HepG2 (cell line): ENCODE results near the gene MTHFD2L. TPM values are rescaled to one million over a fixed set of nuclear protein-coding genes. Genes with fewer than 3 reads are reported as not detected.

Experiments
- ARNT2 ChIP-seq: sonication (generic); formaldehyde crosslinking; IDR thresholded peaks from 2 replicates; pipeline ENCODE4 v1.8.0; 2022; ENCODE audit warnings: mild to moderate bottlenecking, low read depth, missing genetic modification reagents, moderate library complexity
- BCL3 ChIP-seq: sonication (generic); formaldehyde crosslinking; IDR thresholded peaks from 2 replicates; pipeline ENCODE4 v1.5.1; 2020; ENCODE audit warnings: mild to moderate bottlenecking, missing genetic modification reagents, moderate library complexity
- BCLAF1 ChIP-seq: fragments of 450-650 bp; IDR thresholded peaks from 2 replicates; pipeline ENCODE4 v1.6.1; 2017; ENCODE audit warnings: mild to moderate bottlenecking
- CHD2 ChIP-seq: IDR thresholded peaks from 2 replicates; pipeline ENCODE4 v1.6.1; 2011; ENCODE audit warnings: low read depth, low read length, improper control_type of control experiment
- CREM ChIP-seq, 2 experiments: sonication (generic) in 1 of 2; formaldehyde crosslinking in 1 of 2; IDR thresholded peaks; 2 replicates each; pipeline versions ENCODE4 v1.4.0 to v1.6.1; 2016 to 2020; ENCODE audit warnings: antibody characterized with exemption in 1 of 2, mild to moderate bottlenecking in 1 of 2, missing genetic modification reagents in 1 of 2
- ELF4 ChIP-seq: sonication (generic); formaldehyde crosslinking; IDR thresholded peaks from 2 replicates; pipeline ENCODE4 v1.5.0; 2020; ENCODE audit warnings: missing genetic modification reagents, mild to moderate bottlenecking, moderate library complexity, borderline replicate concordance
- JUNB ChIP-seq: sonication (generic); formaldehyde crosslinking; IDR thresholded peaks from 2 replicates; pipeline ENCODE4 v1.8.0; 2022; ENCODE audit warnings: missing genetic modification reagents, mild to moderate bottlenecking, borderline replicate concordance
- MBD4 ChIP-seq: IDR thresholded peaks from 2 replicates; pipeline ENCODE4 v1.6.1; 2012; ENCODE audit warnings: low read length, inconsistent platforms, borderline replicate concordance
- SALL2 ChIP-seq: sonication (generic); formaldehyde crosslinking; IDR thresholded peaks from 2 replicates; pipeline ENCODE4 v1.8.1; 2023; ENCODE audit warnings: mild to moderate bottlenecking, missing genetic modification reagents, inconsistent platforms
- TCF12 ChIP-seq, 2 experiments: fragments of 450-650 bp in 1 of 2; sonication (generic) in 1 of 2; formaldehyde crosslinking in 1 of 2; IDR thresholded peaks; 2 replicates each; pipeline versions ENCODE4 v1.6.1 to v1.8.0; 2017 to 2022; ENCODE audit warnings: antibody characterized with exemption in 1 of 2, mild to moderate bottlenecking in 1 of 2, missing genetic modification reagents in 1 of 2, moderate library complexity in 1 of 2
- ZBTB39 ChIP-seq: sonication (generic); formaldehyde crosslinking; IDR thresholded peaks from 2 replicates; pipeline ENCODE4 v1.5.0; 2020; ENCODE audit warnings: missing genetic modification reagents
- ZNF281 ChIP-seq: sonication (generic); formaldehyde crosslinking; IDR thresholded peaks from 2 replicates; pipeline ENCODE4 v1.4.0; 2020; ENCODE audit warnings: missing genetic modification reagents, borderline replicate concordance
- ZNF33B ChIP-seq: sonication (generic); formaldehyde crosslinking; IDR thresholded peaks from 2 replicates; pipeline ENCODE4 v1.5.1; 2020; ENCODE audit warnings: mild to moderate bottlenecking, missing genetic modification reagents
- ZNF577 ChIP-seq: sonication (generic); formaldehyde crosslinking; IDR thresholded peaks from 2 replicates; pipeline ENCODE4 v1.4.0; 2020; ENCODE audit warnings: mild to moderate bottlenecking, low read depth, missing genetic modification reagents, borderline replicate concordance
- ZNF737 ChIP-seq: sonication (generic); formaldehyde crosslinking; IDR thresholded peaks from 2 replicates; pipeline ENCODE4 v1.5.0; 2020; ENCODE audit warnings: missing genetic modification reagents, mild to moderate bottlenecking, borderline replicate concordance
- ZNF761 ChIP-seq: sonication (generic); formaldehyde crosslinking; conservative IDR thresholded peaks from 2 replicates; pipeline ENCODE4 v1.4.0; 2020; ENCODE audit warnings: mild to moderate bottlenecking, missing genetic modification reagents
- ZZZ3 ChIP-seq: sonication (generic); formaldehyde crosslinking; IDR thresholded peaks from 2 replicates; pipeline ENCODE4 v1.4.0; 2020; ENCODE audit warnings: missing genetic modification reagents, mild to moderate bottlenecking, borderline replicate concordance
- polyA plus RNA-seq, 8 experiments: library from polyadenylated mRNA; depleted of rRNA in 3 of 8; stranded (reverse) in 7 of 8; unstranded in 1 of 8; fragments of >200 nt; fragmentation: Illumina TruSeq in 4 of 8; extraction: Trizol in 4 of 8; gene quantifications; 2 replicates each; pipeline versions ENCODE4 v1.2.1 to v1.2.3, GENCODE V29; 2011 to 2016; ENCODE audit warnings: low read depth in 4 of 8, missing spikeins in 1 of 8, mixed read lengths in 1 of 8; ENCODE audit not compliant: insufficient read depth in 1 of 8
- total RNA-seq, 5 experiments: library from RNA; depleted of rRNA; stranded (reverse); fragments of >200 nt; fragmentation: Illumina TruSeq; extraction: Trizol; gene quantifications; 2 replicates each; pipeline ENCODE4 v1.2.3, GENCODE V29; 2016; ENCODE audit warnings: low read depth in 1 of 5

Gene MTHFD2L
- total and polyA plus RNA-seq, 2 of the 13 experiments (the other 11 are each of a cell fraction or from before 2014, with no cell fraction given): 10.5 to 14.9 TPM

- TF ChIP-seq ZNF281 (CRISPR knock-in tag) (peak; percentile 75; the same call in 1 of the 2 replicates), ZNF737 (CRISPR knock-in tag) (no peak), TCF12 (IDR thresholded peaks at IDR 0.05) (no peak), TCF12 (CRISPR knock-in tag; IDR thresholded peaks at IDR 0.05) (peak; percentile 94; the same call in 1 of the 2 replicates), ELF4 (no peak), ZNF577 (CRISPR knock-in tag) (no peak), BCL3 (no peak), ZNF761 (no peak), ZNF33B (CRISPR knock-in tag) (no peak), ZZZ3 (CRISPR knock-in tag) (no peak), CHD2 (no peak), JUNB (CRISPR knock-in tag) (no peak), CREM (IDR thresholded peaks at IDR 0.05) (peak; percentile 90), CREM (CRISPR knock-in tag; IDR thresholded peaks at IDR 0.05) (no peak), ARNT2 (peak; percentile 41; the same call in 1 of the 2 replicates), MBD4 (peak; percentile 98), BCLAF1 (no peak), SALL2 (CRISPR knock-in tag) (no peak), ZBTB39 (no peak)
These were observed 44.2 kb downstream of the MTHFD2L start (continued) for GRCh38 chr4:74202062-74202586.
